H1 (cell line): ENCODE measurements around the gene RGR. TPM values are rescaled to one million over a fixed set of nuclear protein-coding genes. Genes with fewer than 3 reads are reported as not detected.

Source experiments
- CTCF ChIA-PET: fragments of 300-600 bp; sonication (Branson Sonifier 250); formaldehyde crosslinking; loops from one replicate; lab custom pipeline; 2021; ENCODE audit not compliant: partially characterized antibody; lab: Charles Lee
- POLR2A ChIA-PET: fragments of 300-600 bp; sonication (Branson Sonifier 250); formaldehyde crosslinking; loops from one replicate; lab custom pipeline; 2021; ENCODE audit warnings: inconsistent platforms; ENCODE audit not compliant: partially characterized antibody; lab: Charles Lee
- DNase-seq, 2 experiments: peaks; one replicate each; pipeline versions ENCODE4 v3.0.0 to v3.0.0-alpha.2; 2010 to 2022; ENCODE audit warnings: low spot score in 2 of 2, low read depth in 1 of 2, mixed read lengths in 1 of 2
- FAIRE-seq: peaks from 2 replicates; lab custom pipeline; 2011; peaks lifted over from hg19 to GRCh38; lab: Jason Lieb, UNC
- H2AFZ ChIP-seq: 2 replicates; pipeline ENCODE4 v1.8.1; 2012; ENCODE audit warnings: low read length, inconsistent platforms
- H2AK5ac ChIP-seq: 2 replicates; pipeline ENCODE4 v1.6.1; 2013; ENCODE audit warnings: low read depth, low read length
- H2BK120ac ChIP-seq: replicated peaks from 2 replicates; pipeline ENCODE3; 2013; ENCODE audit warnings: low read depth, low read length, inconsistent platforms
- H2BK12ac ChIP-seq: 2 replicates; pipeline ENCODE4 v1.6.1; 2013; ENCODE audit warnings: low read depth, low read length
- H2BK15ac ChIP-seq: 2 replicates; pipeline ENCODE4 v1.6.1; 2013; ENCODE audit warnings: low read length
- H2BK20ac ChIP-seq: 2 replicates; pipeline ENCODE4 v1.6.1; 2013; ENCODE audit warnings: low read length
- H2BK5ac ChIP-seq: 2 replicates; pipeline ENCODE4 v1.6.1; 2013; ENCODE audit warnings: low read depth, low read length
- H3K14ac ChIP-seq: 2 replicates; pipeline ENCODE4 v1.6.1; 2013; ENCODE audit warnings: inconsistent platforms; ENCODE audit not compliant: insufficient read length
- H3K18ac ChIP-seq: 2 replicates; pipeline ENCODE4 v1.6.1; 2013; ENCODE audit warnings: low read length; ENCODE audit errors: extremely low read depth
- H3K23ac ChIP-seq: 2 replicates; pipeline ENCODE4 v1.6.1; 2013; ENCODE audit warnings: inconsistent platforms; ENCODE audit not compliant: insufficient read length
- H3K23me2 ChIP-seq: 2 replicates; pipeline ENCODE4 v1.6.1; 2013; ENCODE audit warnings: low read depth, low read length
- H3K27ac ChIP-seq: 2 replicates; pipeline ENCODE4 v1.6.1; 2011; ENCODE audit warnings: low read depth, low read length, inconsistent platforms
- H3K27me3 ChIP-seq, 4 experiments: replicated peaks in 1 of 4; 1 replicate in 1 of 4; 2 replicates in 3 of 4; pipeline versions ENCODE4 v1.6.1 to v1.8.1; 2011 to 2013; ENCODE audit warnings: low read length in 3 of 4, mild to moderate bottlenecking in 3 of 4, inconsistent platforms in 2 of 4, mixed read lengths in 2 of 4, moderate library complexity in 1 of 4; ENCODE audit not compliant: control insufficient read depth in 3 of 4, insufficient read depth in 3 of 4; ENCODE audit errors: extremely low read depth in 1 of 4
- H3K36me3 ChIP-seq, 4 experiments: 2 replicates each; pipeline versions ENCODE4 v1.6.1 to v1.8.1; 2011 to 2013; ENCODE audit warnings: mild to moderate bottlenecking in 4 of 4, low read length in 3 of 4, moderate library complexity in 2 of 4, control low read depth in 1 of 4, inconsistent platforms in 1 of 4; ENCODE audit not compliant: insufficient read depth in 4 of 4, control insufficient read depth in 2 of 4
- H3K4ac ChIP-seq: replicated peaks from 2 replicates; pipeline ENCODE3; 2013; ENCODE audit warnings: low read length, low read depth, mixed read lengths, inconsistent platforms; ENCODE audit not compliant: insufficient read length
- H3K4me1 ChIP-seq, 4 experiments: replicated peaks in 1 of 4; 1 replicate in 1 of 4; 2 replicates in 3 of 4; pipeline versions ENCODE4 v1.6.1 to v1.8.1; 2011 to 2013; ENCODE audit warnings: low read length in 3 of 4, inconsistent platforms in 2 of 4, mixed read lengths in 1 of 4; ENCODE audit not compliant: insufficient read depth in 4 of 4, control insufficient read depth in 3 of 4
- H3K4me2 ChIP-seq, 2 experiments: 2 replicates each; pipeline versions ENCODE4 v1.6.1 to v1.8.1; 2011 to 2013; ENCODE audit warnings: low read depth in 2 of 2, low read length in 2 of 2, control low read depth in 1 of 2, inconsistent platforms in 1 of 2, mild to moderate bottlenecking in 1 of 2; ENCODE audit not compliant: insufficient read depth in 1 of 2
- H3K4me3 ChIP-seq, 4 experiments: fragments of 200-600, 300-600 bp in 1 of 4; sonication (generic), shearing (Covaris generic), sonication (Bioruptor Twin) in 1 of 4; 2 replicates each; pipeline versions ENCODE4 v1.5.1 to v1.8.1; 2011 to 2016; ENCODE audit warnings: low read length in 4 of 4, low read depth in 3 of 4, control low read depth in 2 of 4, inconsistent platforms in 2 of 4, mild to moderate bottlenecking in 2 of 4, mixed read lengths in 1 of 4, moderate library complexity in 1 of 4; ENCODE audit not compliant: insufficient read depth in 2 of 4; ENCODE audit errors: extremely low read depth in 1 of 4
- H3K56ac ChIP-seq: replicated peaks from 2 replicates; pipeline ENCODE3; 2013; ENCODE audit warnings: low read depth, mild to moderate bottlenecking, mixed read lengths, low read length, inconsistent platforms; ENCODE audit not compliant: insufficient read length
- H3K79me1 ChIP-seq: 2 replicates; pipeline ENCODE4 v1.6.1; 2013; ENCODE audit warnings: low read depth, low read length, control low read depth
- H3K79me2 ChIP-seq, 2 experiments: 2 replicates each; pipeline versions ENCODE4 v1.6.1 to v1.8.1; 2012 to 2013; ENCODE audit warnings: low read length in 2 of 2, mild to moderate bottlenecking in 2 of 2, inconsistent platforms in 1 of 2; ENCODE audit not compliant: insufficient read depth in 2 of 2, control insufficient read depth in 1 of 2
- H3K9ac ChIP-seq, 4 experiments: replicated peaks in 1 of 4; 1 replicate in 1 of 4; 2 replicates in 3 of 4; pipeline versions ENCODE4 v1.6.1 to v1.8.1; 2011 to 2013; ENCODE audit warnings: low read depth in 3 of 4, low read length in 3 of 4, control low read depth in 2 of 4, mild to moderate bottlenecking in 2 of 4, moderate library complexity in 2 of 4, inconsistent platforms in 1 of 4; ENCODE audit errors: extremely low read depth in 1 of 4
- H3K9me3 ChIP-seq, 2 experiments: 2 replicates each; pipeline versions ENCODE4 v1.6.1 to v1.8.1; 2012 to 2013; ENCODE audit warnings: mild to moderate bottlenecking in 2 of 2, moderate library complexity in 2 of 2, control low read depth in 1 of 2, inconsistent platforms in 1 of 2, low read depth in 1 of 2, low read length in 1 of 2, mixed read lengths in 1 of 2; ENCODE audit not compliant: insufficient read depth in 2 of 2
- H4K20me1 ChIP-seq, 2 experiments: replicated peaks in 1 of 2; 2 replicates each; pipeline versions ENCODE3 to v1.8.1; 2011 to 2013; ENCODE audit warnings: inconsistent platforms in 2 of 2, low read length in 2 of 2, mild to moderate bottlenecking in 1 of 2; ENCODE audit not compliant: insufficient read depth in 2 of 2, control insufficient read depth in 1 of 2
- H4K5ac ChIP-seq: 2 replicates; pipeline ENCODE4 v1.6.1; 2013; ENCODE audit warnings: low read length, low read depth, mixed read lengths, inconsistent platforms; ENCODE audit not compliant: insufficient read length
- H4K8ac ChIP-seq: 2 replicates; pipeline ENCODE4 v1.8.0; 2013; ENCODE audit warnings: mild to moderate bottlenecking, moderate library complexity, low read length, inconsistent platforms; ENCODE audit not compliant: insufficient read depth; ENCODE audit errors: extremely low read depth
- H4K91ac ChIP-seq: replicated peaks from 2 replicates; pipeline ENCODE3; 2013; ENCODE audit warnings: low read length, mixed read lengths, inconsistent platforms; ENCODE audit not compliant: insufficient read length
- CEBPB ChIP-seq: IDR thresholded peaks from 2 replicates; pipeline ENCODE4 v1.6.1; 2012; ENCODE audit warnings: low read depth, low read length
- CREB1 ChIP-seq: IDR thresholded peaks from 2 replicates; pipeline ENCODE4 v1.6.1; 2012; ENCODE audit warnings: inconsistent platforms
- CTCF ChIP-seq, 3 experiments: IDR thresholded peaks; 1 replicate in 2 of 3; 2 replicates in 1 of 3; pipeline versions ENCODE4 v1.5.1 to v1.6.1; 2011; ENCODE audit warnings: low read length in 3 of 3, mild to moderate bottlenecking in 3 of 3, inconsistent platforms in 2 of 3, low read depth in 1 of 3, moderate library complexity in 1 of 3; ENCODE audit not compliant: insufficient read depth in 1 of 3; ENCODE audit errors: control extremely low read depth in 1 of 3
- KDM4A ChIP-seq: IDR thresholded peaks from one replicate; pipeline ENCODE4 v1.7.1; 2012; ENCODE audit warnings: low read depth, mild to moderate bottlenecking, moderate library complexity, low read length, inconsistent platforms; ENCODE audit not compliant: severe bottlenecking
- NANOG ChIP-seq: IDR thresholded peaks from 2 replicates; pipeline ENCODE4 v1.6.1; 2011; ENCODE audit warnings: low read length, low read depth, mild to moderate bottlenecking, inconsistent platforms; ENCODE audit not compliant: insufficient read depth, poor library complexity, severe bottlenecking
- SP2 ChIP-seq: IDR thresholded peaks from 2 replicates; pipeline ENCODE4 v1.6.1; 2012; ENCODE audit warnings: mild to moderate bottlenecking, low read length, inconsistent platforms
- YY1 ChIP-seq: IDR thresholded peaks from 2 replicates; pipeline ENCODE4 v1.6.1; 2011; ENCODE audit warnings: low read depth, mild to moderate bottlenecking, low read length
- WGBS, 2 experiments: shearing (Covaris generic) in 1 of 2; methylation state at CpG; one replicate each; pipeline versions ENCODE4 v1.1.6 to v1.1.7; 2013 to 2015; ENCODE audit warnings: low lambda C conversion rate in 2 of 2, mixed read lengths in 2 of 2, inconsistent platforms in 1 of 2, low coverage in 1 of 2, missing lambda C conversion rate in 1 of 2; ENCODE audit not compliant: insufficient replicate concordance in 2 of 2, insufficient coverage in 1 of 2, insufficient read length in 1 of 2; ENCODE audit errors: extremely low coverage in 1 of 2, missing lambda C conversion rate in 1 of 2; 5-methylcytosine and 5-hydroxymethylcytosine counted together
- polyA plus RNA-seq, 7 experiments: library from polyadenylated mRNA; depleted of rRNA in 3 of 7; stranded (reverse) in 5 of 7; unstranded in 2 of 7; fragments of >200 nt in 5 of 7; fragments of 200-250 nt in 2 of 7; gene quantifications; 1 replicate in 5 of 7; 2 replicates in 1 of 7; 4 replicates in 1 of 7; pipeline versions ENCODE4 v1.2.1 to v1.2.3, GENCODE V29; 2011 to 2013; ENCODE audit warnings: missing spikeins in 2 of 7, mixed read lengths in 2 of 7
- total RNA-seq: library from RNA; stranded (reverse); fragmentation: NEBNext Ultra II Directional; extraction: Animal tissue kit (Norgen Biotek cat#: 25700); gene quantifications from 2 replicates; pipeline ENCODE4 v1.2.1, GENCODE V29; 2021
- TF ChIP-seq, protein P1 (sequence below): IDR thresholded peaks from 2 replicates; pipeline ENCODE4 v1.6.1; 2012; ENCODE audit warnings: inconsistent platforms

The RGR gene
- total and polyA plus RNA-seq, 2 of the 8 experiments (the other 6 are each of a cell fraction or from before 2014, with no cell fraction given) = not detected

DNA sequence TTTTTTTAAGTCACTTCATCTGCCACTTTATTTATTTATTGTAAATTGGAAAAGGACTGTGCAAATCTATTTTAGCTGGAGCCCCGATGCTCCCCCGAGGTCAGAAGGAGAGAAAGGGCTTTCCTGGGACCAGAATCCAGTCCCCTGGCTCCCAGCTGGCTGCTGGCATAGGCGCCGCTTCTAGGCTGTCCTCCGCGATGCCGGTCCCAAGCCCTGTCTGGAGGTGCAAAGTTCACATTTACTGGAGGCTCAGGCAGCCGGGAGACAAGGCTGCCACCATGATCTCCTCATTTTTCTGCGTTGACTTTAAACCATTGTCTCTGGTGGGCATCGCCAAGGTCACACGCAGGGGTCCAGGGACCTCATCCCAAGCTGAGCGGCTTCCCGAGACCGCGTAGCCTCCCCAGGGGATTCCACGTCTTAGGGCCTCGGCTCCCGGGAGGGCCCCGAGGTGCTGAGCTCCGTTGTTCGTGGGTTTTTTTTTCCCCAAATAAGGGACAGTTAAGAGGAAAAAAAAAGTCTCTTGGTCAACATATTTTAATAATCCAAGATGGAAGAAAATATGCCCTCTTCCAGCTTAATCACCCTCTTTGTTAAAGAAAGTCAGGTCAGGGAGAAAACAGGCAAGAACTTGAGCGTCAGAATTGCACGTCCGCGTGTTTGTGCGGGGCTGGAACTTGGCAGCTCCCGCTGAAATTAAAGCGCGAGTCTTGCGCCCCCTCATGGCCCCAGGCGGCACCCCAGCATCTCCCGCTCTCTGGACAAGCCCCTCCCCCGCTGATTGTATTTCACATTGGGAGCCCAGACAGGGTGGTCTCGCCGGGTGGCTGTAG is 11.9 kb downstream of the RGR start:
- no peaks in the 10 kb centered on the region for H3K79me1 ChIP-seq
- no peak overlapping the region for H2AK5ac ChIP-seq
- DNase-seq = peak; percentile 49 to 91
- no peak overlapping the region for H3K27ac ChIP-seq
- H3K14ac ChIP-seq = no peak overlapping the region
- H3K36me3 ChIP-seq = no peaks in the 10 kb centered on the region
- H3K4ac ChIP-seq = no peak overlapping the region
- no peak for FAIRE-seq
- no peak overlapping the region for H3K18ac ChIP-seq
- H4K5ac ChIP-seq = no peak overlapping the region
- H4K8ac ChIP-seq = no peak overlapping the region
- CTCF ChIA-PET = interaction anchor here (0.5 to 15.5 kb wide), 47 partner anchors 10 to 800 kb away, joined by 3 to 558 read pairs (median 3); partner anchors contain the start of genes LRIT1, LRIT2 and RGR
- no peak overlapping the region for H2BK5ac ChIP-seq
- no peak overlapping the region for H3K4me2 ChIP-seq
- H3K79me2 ChIP-seq = no peaks in the 10 kb centered on the region
- H3K23me2 ChIP-seq = no peaks in the 10 kb centered on the region
- no peak overlapping the region for H2AFZ ChIP-seq
- POLR2A ChIA-PET = interaction anchor here (1.0 to 1.2 kb wide), 2 partner anchors 9 to 117 kb away, joined by 3 read pairs; partner anchors contain the start of gene GHITM
- H3K23ac ChIP-seq = no peak overlapping the region
- H2BK12ac ChIP-seq = no peak overlapping the region
- no peak overlapping the region for H3K56ac ChIP-seq
- H3K4me3 ChIP-seq = no peak overlapping the region
- H3K4me1 ChIP-seq = no peaks in the 10 kb centered on the region
- no peak overlapping the region for H2BK15ac ChIP-seq
- peaks cover 0 to 4% of the 10 kb centered on the region in 2 experiments; a peak in 1 of 4 replicates for H3K9me3 ChIP-seq
- no peak overlapping the region for H3K9ac ChIP-seq
- H3K27me3 ChIP-seq = peaks cover 0 to 8% (median 8%) of the 10 kb centered on the region in 4 experiments; a peak in 6 of 7 replicates
- H2BK120ac ChIP-seq = no peak overlapping the region
- WGBS, 2 experiments = 58% methylated on average over 35 of the region's 35 CpGs; no CpG with 5 or more reads in 1 of the 2 experiments
- no peak overlapping the region for H2BK20ac ChIP-seq
- H4K91ac ChIP-seq = no peak overlapping the region
- H4K20me1 ChIP-seq = no peaks in the 10 kb centered on the region
- TF ChIP-seq KDM4A (no peak), SP2 (no peak), CEBPB (no peak), CREB1 (0 out of 2 replicates have a peak, but pooled peaks have one; percentile 22), NANOG (no peak), CTCF (IDR thresholded peaks at IDR 0.05; ENCODE audit: control extremely low read depth in 1 of 3, insufficient read depth in 1 of 3, low read depth in 1 of 3, low read length in 3 of 3) (peak; percentile 80 to 94 (median 88)), YY1 (no peak)
- TF ChIP-seq, protein P1, sequence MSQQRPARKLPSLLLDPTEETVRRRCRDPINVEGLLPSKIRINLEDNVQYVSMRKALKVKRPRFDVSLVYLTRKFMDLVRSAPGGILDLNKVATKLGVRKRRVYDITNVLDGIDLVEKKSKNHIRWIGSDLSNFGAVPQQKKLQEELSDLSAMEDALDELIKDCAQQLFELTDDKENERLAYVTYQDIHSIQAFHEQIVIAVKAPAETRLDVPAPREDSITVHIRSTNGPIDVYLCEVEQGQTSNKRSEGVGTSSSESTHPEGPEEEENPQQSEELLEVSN = peak; percentile 100
